ENCODE results near the gene CD300A. TPM values are rescaled to one million over a fixed set of nuclear protein-coding genes. Genes with fewer than 3 reads are reported as not detected.
A peak's percentile ranks its signal among the peaks of the same experiment; 100 is the strongest.

CD300A gene
- total RNA-seq, 1 donor from 2014 or later, result not detected

DNA sequence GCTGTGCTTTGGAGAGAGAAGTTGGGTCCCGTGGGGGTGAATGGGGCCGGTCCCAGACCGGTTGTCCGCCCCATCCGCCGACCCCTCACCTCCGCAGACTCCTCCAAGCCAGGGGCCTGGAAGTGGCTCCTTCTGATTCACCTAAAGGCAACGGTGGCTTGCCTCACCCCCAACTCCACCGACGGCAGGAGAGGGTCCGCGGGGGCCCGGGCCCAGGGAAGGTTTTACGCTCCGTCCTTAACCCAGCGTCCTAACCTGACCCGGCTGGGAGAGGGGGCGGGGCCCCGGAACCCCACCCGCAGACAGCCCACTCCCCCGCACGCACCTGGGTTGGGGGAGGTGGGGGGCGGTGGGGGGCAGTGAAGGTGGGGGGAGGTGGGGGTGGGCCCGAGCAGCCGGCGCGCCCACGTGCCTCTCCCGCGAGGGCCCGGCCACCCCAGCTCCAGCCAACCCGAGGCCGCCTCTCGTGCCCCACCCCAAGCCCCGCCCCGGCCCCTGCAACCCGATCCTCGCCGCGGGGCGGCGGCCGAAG is 12.7 kb upstream of the CD300A start:
- no peak overlapping the region for H3K4me3 Mint-ChIP-seq (ENCODE audit: unreplicated experiment)

DNA sequence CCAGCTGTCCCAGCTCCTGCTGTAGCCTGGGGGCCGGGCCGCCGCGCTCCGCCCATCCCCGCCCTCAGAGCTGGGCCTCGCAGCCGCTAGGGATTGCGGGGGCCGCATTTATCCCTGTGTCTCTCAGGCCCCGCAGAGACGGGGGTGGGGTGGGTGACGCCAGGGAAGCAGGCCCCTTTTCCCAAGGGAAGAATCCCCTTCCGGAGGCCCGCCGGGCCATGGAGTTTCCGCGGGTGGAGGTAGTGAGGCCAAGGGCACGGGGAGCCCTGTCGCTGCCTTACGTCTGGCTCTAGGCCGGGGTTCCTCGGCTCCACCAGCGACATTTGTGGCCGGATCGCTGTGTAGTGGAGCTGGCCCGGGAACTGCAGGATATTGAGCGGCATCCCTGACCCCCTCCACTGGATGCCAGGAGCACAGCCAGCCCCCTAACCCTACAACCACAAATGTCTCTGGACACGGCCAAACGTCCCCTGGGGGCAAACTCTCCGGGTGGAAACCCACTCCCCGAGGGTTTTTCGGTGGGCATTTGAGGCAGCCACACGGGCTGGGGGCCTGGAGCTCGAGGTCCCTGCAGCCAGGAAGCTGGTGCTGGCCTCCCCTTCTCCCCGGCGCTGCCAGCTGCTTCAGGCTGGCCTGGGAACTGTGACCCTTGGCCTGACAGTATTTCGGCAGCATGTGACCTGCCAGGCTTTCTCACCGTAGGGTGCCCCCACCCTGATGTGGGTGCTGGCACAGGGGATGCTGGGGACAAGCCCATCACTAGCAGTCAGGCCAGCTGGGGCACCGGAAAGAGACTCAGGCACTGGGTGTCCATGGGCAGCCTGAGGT is 12.0 kb upstream of the CD300A start:
- Mint-ChIP-seq H3K27ac (ENCODE audit: unreplicated experiment) (no peak overlapping the region), H3K36me3 (ENCODE audit: low read depth, unreplicated experiment) (peaks cover 4% of the 10 kb centered on the region), H3K9me3 (ENCODE audit: unreplicated experiment) (no peaks in the 10 kb centered on the region), H3K4me3 (ENCODE audit: unreplicated experiment) (no peak overlapping the region), H3K4me1 (ENCODE audit: unreplicated experiment) (peaks cover 8% of the 10 kb centered on the region), H3K27me3 (ENCODE audit: unreplicated experiment) (peaks cover 11% of the 10 kb centered on the region)
- DNase-seq (ENCODE audit: low spot score), result no peak
- TF ChIP-seq, protein P1, sequence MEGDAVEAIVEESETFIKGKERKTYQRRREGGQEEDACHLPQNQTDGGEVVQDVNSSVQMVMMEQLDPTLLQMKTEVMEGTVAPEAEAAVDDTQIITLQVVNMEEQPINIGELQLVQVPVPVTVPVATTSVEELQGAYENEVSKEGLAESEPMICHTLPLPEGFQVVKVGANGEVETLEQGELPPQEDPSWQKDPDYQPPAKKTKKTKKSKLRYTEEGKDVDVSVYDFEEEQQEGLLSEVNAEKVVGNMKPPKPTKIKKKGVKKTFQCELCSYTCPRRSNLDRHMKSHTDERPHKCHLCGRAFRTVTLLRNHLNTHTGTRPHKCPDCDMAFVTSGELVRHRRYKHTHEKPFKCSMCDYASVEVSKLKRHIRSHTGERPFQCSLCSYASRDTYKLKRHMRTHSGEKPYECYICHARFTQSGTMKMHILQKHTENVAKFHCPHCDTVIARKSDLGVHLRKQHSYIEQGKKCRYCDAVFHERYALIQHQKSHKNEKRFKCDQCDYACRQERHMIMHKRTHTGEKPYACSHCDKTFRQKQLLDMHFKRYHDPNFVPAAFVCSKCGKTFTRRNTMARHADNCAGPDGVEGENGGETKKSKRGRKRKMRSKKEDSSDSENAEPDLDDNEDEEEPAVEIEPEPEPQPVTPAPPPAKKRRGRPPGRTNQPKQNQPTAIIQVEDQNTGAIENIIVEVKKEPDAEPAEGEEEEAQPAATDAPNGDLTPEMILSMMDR (IDR thresholded peaks at IDR 0.05; ENCODE audit: unreplicated experiment), result peak; percentile 9

More for the DNA sequence above, 12.7 kb upstream of the CD300A start:
- H3K9me3 Mint-ChIP-seq (ENCODE audit: unreplicated experiment), result no peaks in the 10 kb centered on the region
- no peak overlapping the region for H3K27ac Mint-ChIP-seq (ENCODE audit: unreplicated experiment)
- H3K27me3 Mint-ChIP-seq (ENCODE audit: unreplicated experiment), result peaks cover 11% of the 10 kb centered on the region
- peaks cover 4% of the 10 kb centered on the region for H3K36me3 Mint-ChIP-seq (ENCODE audit: low read depth, unreplicated experiment)
- TF ChIP-seq, protein P1 (IDR thresholded peaks at IDR 0.05; ENCODE audit: unreplicated experiment), result no peak
- peaks cover 8% of the 10 kb centered on the region for H3K4me1 Mint-ChIP-seq (ENCODE audit: unreplicated experiment)
- DNase-seq (ENCODE audit: low spot score), result peak; percentile 87

DNA sequence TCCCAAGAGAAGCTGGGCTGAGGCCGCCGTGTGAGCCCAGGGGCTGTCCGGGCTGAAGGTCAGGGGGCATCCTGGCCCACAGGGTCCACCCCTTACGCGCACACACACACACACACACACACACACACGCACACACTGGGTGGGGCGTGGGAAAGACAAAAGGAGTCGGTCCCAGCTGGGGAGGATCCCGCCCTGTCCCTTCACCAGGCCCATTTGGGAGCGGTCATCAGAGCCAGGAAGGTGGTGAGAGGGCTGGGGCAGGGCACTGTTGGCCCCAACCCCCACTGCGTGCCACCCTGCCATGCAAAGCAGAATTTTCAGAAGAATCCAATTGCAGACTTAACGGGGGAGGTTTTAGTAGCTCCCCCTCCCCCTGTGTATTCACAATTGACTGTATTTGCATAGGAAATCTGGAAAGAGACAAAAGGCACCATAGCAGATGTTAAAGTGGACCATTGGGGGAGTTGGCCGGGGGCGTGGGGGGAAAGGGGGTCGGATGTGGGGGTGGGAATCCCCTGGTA is 11.3 kb upstream of the CD300A start:
- TF ChIP-seq, protein P1 (IDR thresholded peaks at IDR 0.05; ENCODE audit: unreplicated experiment), result no peak
- peaks cover 3% of the 10 kb centered on the region for H3K36me3 Mint-ChIP-seq (ENCODE audit: low read depth, unreplicated experiment)
- H3K9me3 Mint-ChIP-seq (ENCODE audit: unreplicated experiment), result no peaks in the 10 kb centered on the region
- peaks cover 11% of the 10 kb centered on the region for H3K27me3 Mint-ChIP-seq (ENCODE audit: unreplicated experiment)
- H3K27ac Mint-ChIP-seq (ENCODE audit: unreplicated experiment), result no peak overlapping the region
- H3K4me1 Mint-ChIP-seq (ENCODE audit: unreplicated experiment), result peaks cover 8% of the 10 kb centered on the region
- DNase-seq (ENCODE audit: low spot score), result no peak
- H3K4me3 Mint-ChIP-seq (ENCODE audit: unreplicated experiment), result no peak overlapping the region

DNA sequence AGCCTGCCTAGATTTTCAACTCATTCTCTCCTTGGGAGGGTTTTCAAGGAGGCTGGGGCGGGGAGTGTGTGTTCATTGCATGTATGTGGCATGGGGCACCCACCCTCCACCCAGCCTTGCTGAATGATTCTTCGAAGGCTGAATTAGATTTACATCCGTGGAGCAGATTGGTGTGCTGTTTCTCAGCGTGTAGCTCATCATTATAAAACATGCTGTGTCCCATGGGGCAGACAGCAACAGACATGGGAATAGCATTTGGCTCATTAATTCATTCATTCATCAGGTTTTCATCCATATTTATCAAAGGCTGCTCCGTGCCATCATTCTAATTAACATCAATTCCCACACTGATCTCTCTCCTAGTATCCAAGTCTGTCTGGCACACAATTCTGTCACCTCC is 10.6 kb upstream of the CD300A start:
- H3K27me3 Mint-ChIP-seq (ENCODE audit: unreplicated experiment), result peaks cover 12% of the 10 kb centered on the region
- no peaks in the 10 kb centered on the region for H3K36me3 Mint-ChIP-seq (ENCODE audit: low read depth, unreplicated experiment)
- no peak overlapping the region for H3K27ac Mint-ChIP-seq (ENCODE audit: unreplicated experiment)
- H3K9me3 Mint-ChIP-seq (ENCODE audit: unreplicated experiment), result no peaks in the 10 kb centered on the region
- no peak overlapping the region for H3K4me3 Mint-ChIP-seq (ENCODE audit: unreplicated experiment)
- H3K4me1 Mint-ChIP-seq (ENCODE audit: unreplicated experiment), result peaks cover 8% of the 10 kb centered on the region
- TF ChIP-seq, protein P1 (IDR thresholded peaks at IDR 0.05; ENCODE audit: unreplicated experiment), result no peak
- DNase-seq (ENCODE audit: low spot score), result no peak
